ENCODE results near the gene LCE5A.
A peak's percentile ranks its signal among the peaks of the same experiment; 100 is the strongest.
"Not testable (repeated sequence)": the region's sequence is repeated elsewhere in the genome, so short reads cannot be mapped to it uniquely, and the experiment has no call there.

Gene LCE5A

GRCh38 chr1:152510503-152510902 lies at the start of gene LCE5A:
Gene LCE5A (plus strand): TSS chr1:152510803. CDS start chr1:152511535, 732 bp downstream.
- no peak for DNase-seq

- DNase-seq = peak; percentile 42
Measured at GRCh38 chr1:152461544-152461943, 49.1 kb upstream of the LCE5A start.

GRCh38 chr1:152462636-152463035 lies 48.0 kb upstream of the LCE5A start:
- no peak for DNase-seq

- DNase-seq = no peak
Measured at GRCh38 chr1:152466217-152466616, 44.4 kb upstream of the LCE5A start.

- DNase-seq = no peak
Measured at GRCh38 chr1:152473887-152474537, 36.6 kb upstream of the LCE5A start.

- DNase-seq = peak; percentile 57
Measured at GRCh38 chr1:152479792-152480595, 30.6 kb upstream of the LCE5A start.

- DNase-seq = no peak
Measured at GRCh38 chr1:152481869-152482664, 28.5 kb upstream of the LCE5A start.

GRCh38 chr1:152486400-152487006 lies 24.1 kb upstream of the LCE5A start:
- DNase-seq = no peak

GRCh38 chr1:152487871-152488270 lies 22.7 kb upstream of the LCE5A start:
- no peak for DNase-seq

GRCh38 chr1:152491537-152491936 lies 19.1 kb upstream of the LCE5A start:
- DNase-seq = not testable (repeated sequence)

- DNase-seq = no peak
Measured at GRCh38 chr1:152495066-152495675, 15.4 kb upstream of the LCE5A start.

- no peak for DNase-seq
Measured at GRCh38 chr1:152497273-152497672, 13.3 kb upstream of the LCE5A start.

- DNase-seq = no peak
Measured at GRCh38 chr1:152501704-152502103, 8.9 kb upstream of the LCE5A start.

GRCh38 chr1:152502496-152503180 lies 8.0 kb upstream of the LCE5A start:
- DNase-seq = no peak

- no peak for DNase-seq
Measured at GRCh38 chr1:152505083-152505482, 5.5 kb upstream of the LCE5A start.

GRCh38 chr1:152506899-152507498 lies 3.6 kb upstream of the LCE5A start:
- DNase-seq = no peak

- no peak for DNase-seq
Measured at GRCh38 chr1:152511596-152511995, 993 bp downstream of the LCE5A start.

- no peak for DNase-seq
Measured at GRCh38 chr1:152513081-152513480, 2.5 kb downstream of the LCE5A start.

GRCh38 chr1:152514715-152515433 lies 4.3 kb downstream of the LCE5A start:
- DNase-seq = no peak

- no peak for DNase-seq
Measured at GRCh38 chr1:152515434-152515783, 4.8 kb downstream of the LCE5A start.

- DNase-seq = no peak
Measured at GRCh38 chr1:152516082-152516481, 5.5 kb downstream of the LCE5A start.

All from activated naive CD4-positive, alpha-beta T cell treated with anti-CD3 and anti-CD28 coated beads, Interleukin-2, amount 50 U/mL, for 16 hours (primary cell).